ENCODE measurements around the gene AMZ1.

Gene AMZ1

DNA sequence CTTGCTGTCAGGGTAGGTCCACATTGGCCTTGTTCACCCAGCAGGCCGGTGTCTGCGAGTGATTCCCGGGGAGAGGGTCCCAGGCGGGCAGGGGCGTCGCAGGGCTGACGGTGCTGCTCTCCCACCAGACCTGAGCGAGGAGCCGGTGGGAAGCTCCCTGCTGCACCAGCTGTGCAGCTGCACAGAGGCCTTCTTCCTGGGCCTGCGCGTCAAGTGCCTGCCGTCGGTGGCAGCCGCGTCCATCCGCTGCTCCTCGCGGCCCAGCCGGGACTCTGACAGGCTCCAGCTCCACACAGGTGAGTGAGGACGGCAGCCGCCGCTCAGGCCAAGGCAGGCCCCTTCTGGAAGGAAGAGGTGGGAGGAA is 14.6 kb downstream of the AMZ1 start:
- H3K36me3 ChIP-seq (ENCODE audit: control insufficient read depth, insufficient read depth, low read length): no peaks in the 10 kb centered on the region
- H3K9me3 ChIP-seq (ENCODE audit: control insufficient read depth, low read length): no peaks in the 10 kb centered on the region
- no peak overlapping the region for H3K9ac ChIP-seq (ENCODE audit: low read length)
- H3K4me3 ChIP-seq (ENCODE audit: low read length): no peak overlapping the region
- no peaks in the 10 kb centered on the region for H3K4me1 ChIP-seq (ENCODE audit: control insufficient read depth, insufficient read depth, low read length)
- H3K27me3 ChIP-seq (ENCODE audit: control insufficient read depth, insufficient read depth, low read length): peaks cover 16% of the 10 kb centered on the region

- Histone ChIP-seq H3K27me3 (ENCODE audit: control insufficient read depth, insufficient read depth, low read length) (peaks cover 14% of the 10 kb centered on the region), H3K9ac (ENCODE audit: low read length) (no peak overlapping the region), H3K9me3 (ENCODE audit: control insufficient read depth, low read length) (no peaks in the 10 kb centered on the region), H3K4me1 (ENCODE audit: control insufficient read depth, insufficient read depth, low read length) (peaks cover 6% of the 10 kb centered on the region), H3K36me3 (ENCODE audit: control insufficient read depth, insufficient read depth, low read length) (no peaks in the 10 kb centered on the region), H3K4me3 (ENCODE audit: low read length) (no peak overlapping the region)
These were observed 17.5 kb downstream of the AMZ1 start for GRCh38 chr7:2705371-2706096.

DNA sequence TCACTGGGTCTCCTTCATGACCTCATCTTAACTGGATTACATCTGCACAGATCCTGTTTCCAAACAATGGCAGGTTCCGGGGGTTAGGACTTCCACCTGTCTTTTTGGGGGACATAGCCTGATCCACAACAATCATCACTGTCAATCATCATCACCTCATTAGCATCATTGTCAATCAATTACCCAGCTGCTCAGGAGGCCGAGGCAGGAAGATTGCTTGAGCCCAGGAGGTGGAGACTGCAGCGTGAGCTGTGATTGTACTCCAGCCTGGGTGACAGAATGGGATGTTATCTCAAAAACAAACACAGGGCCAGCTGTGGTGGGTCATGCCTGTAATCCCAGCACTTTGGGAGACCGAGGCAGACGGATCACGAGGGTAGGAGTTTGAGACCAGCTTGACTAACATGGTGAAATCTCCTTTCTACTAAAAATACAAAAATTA is 18.7 kb downstream of the AMZ1 start:
- Histone ChIP-seq H3K4me3 (ENCODE audit: low read length) (no peak overlapping the region), H3K36me3 (ENCODE audit: control insufficient read depth, insufficient read depth, low read length) (no peaks in the 10 kb centered on the region), H3K9me3 (ENCODE audit: control insufficient read depth, low read length) (no peaks in the 10 kb centered on the region), H3K4me1 (ENCODE audit: control insufficient read depth, insufficient read depth, low read length) (peaks cover 6% of the 10 kb centered on the region), H3K27me3 (ENCODE audit: control insufficient read depth, insufficient read depth, low read length) (peaks cover 16% of the 10 kb centered on the region), H3K9ac (ENCODE audit: low read length) (no peak overlapping the region)

GRCh38 chr7:2707481-2707880 is 19.5 kb downstream of the AMZ1 start:
- H3K9me3 ChIP-seq (ENCODE audit: control insufficient read depth, low read length): no peaks in the 10 kb centered on the region
- peaks cover 16% of the 10 kb centered on the region for H3K27me3 ChIP-seq (ENCODE audit: control insufficient read depth, insufficient read depth, low read length)
- no peak overlapping the region for H3K4me3 ChIP-seq (ENCODE audit: low read length)
- H3K9ac ChIP-seq (ENCODE audit: low read length): no peak overlapping the region
- H3K36me3 ChIP-seq (ENCODE audit: control insufficient read depth, insufficient read depth, low read length): no peaks in the 10 kb centered on the region
- peaks cover 6% of the 10 kb centered on the region for H3K4me1 ChIP-seq (ENCODE audit: control insufficient read depth, insufficient read depth, low read length)

GRCh38 chr7:2708041-2708440 is 20.0 kb downstream of the AMZ1 start:
- H3K4me3 ChIP-seq (ENCODE audit: low read length): no peak overlapping the region
- H3K36me3 ChIP-seq (ENCODE audit: control insufficient read depth, insufficient read depth, low read length): no peaks in the 10 kb centered on the region
- peaks cover 16% of the 10 kb centered on the region for H3K27me3 ChIP-seq (ENCODE audit: control insufficient read depth, insufficient read depth, low read length)
- no peak overlapping the region for H3K9ac ChIP-seq (ENCODE audit: low read length)
- no peaks in the 10 kb centered on the region for H3K9me3 ChIP-seq (ENCODE audit: control insufficient read depth, low read length)
- peaks cover 6% of the 10 kb centered on the region for H3K4me1 ChIP-seq (ENCODE audit: control insufficient read depth, insufficient read depth, low read length)

DNA sequence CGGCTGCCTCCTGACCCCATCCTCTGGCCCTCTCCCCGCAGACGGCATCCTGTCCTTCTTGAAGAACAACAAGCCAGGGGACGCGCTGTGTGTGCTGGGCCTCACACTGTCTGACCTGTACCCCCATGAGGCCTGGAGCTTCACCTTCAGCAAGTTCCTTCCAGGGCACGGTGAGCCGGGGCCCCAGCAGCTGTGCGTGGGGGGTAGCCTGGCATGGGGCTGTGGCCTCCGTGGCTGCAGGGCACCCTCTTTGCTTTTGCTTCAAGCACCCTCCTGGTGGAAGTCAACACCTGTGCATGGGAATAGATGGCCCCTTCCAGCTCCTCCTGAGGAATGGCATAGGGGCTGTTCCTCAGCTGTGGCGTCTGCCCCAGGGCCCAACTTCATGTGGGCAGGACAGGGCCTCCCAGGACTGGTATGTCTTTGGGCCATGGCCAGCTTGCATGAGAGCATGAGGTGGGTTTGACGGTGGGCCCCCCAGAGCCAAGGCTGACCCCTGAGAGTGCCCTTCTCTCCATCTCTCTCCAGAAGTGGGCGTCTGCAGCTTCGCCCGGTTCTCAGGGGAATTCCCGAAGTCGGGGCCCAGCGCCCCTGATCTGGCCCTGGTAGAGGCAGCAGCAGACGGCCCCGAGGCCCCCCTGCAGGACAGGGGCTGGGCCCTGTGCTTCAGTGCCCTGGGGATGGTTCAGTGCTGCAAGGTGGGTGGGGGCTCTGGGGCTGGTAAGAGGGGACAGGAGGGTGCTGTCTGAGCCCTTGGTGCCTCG is 20.7 kb downstream of the AMZ1 start:
- Histone ChIP-seq H3K36me3 (ENCODE audit: control insufficient read depth, insufficient read depth, low read length) (no peaks in the 10 kb centered on the region), H3K4me1 (ENCODE audit: control insufficient read depth, insufficient read depth, low read length) (peaks cover 6% of the 10 kb centered on the region), H3K9ac (ENCODE audit: low read length) (no peak overlapping the region), H3K9me3 (ENCODE audit: control insufficient read depth, low read length) (no peaks in the 10 kb centered on the region), H3K4me3 (ENCODE audit: low read length) (no peak overlapping the region), H3K27me3 (ENCODE audit: control insufficient read depth, insufficient read depth, low read length) (peaks cover 16% of the 10 kb centered on the region)

GRCh38 chr7:2709553-2710285 is 21.7 kb downstream of the AMZ1 start:
- Histone ChIP-seq H3K4me3 (ENCODE audit: low read length) (peak overlapping the region; percentile 17), H3K9ac (ENCODE audit: low read length) (peak overlapping the region; percentile 42), H3K27me3 (ENCODE audit: control insufficient read depth, insufficient read depth, low read length) (peaks cover 16% of the 10 kb centered on the region), H3K36me3 (ENCODE audit: control insufficient read depth, insufficient read depth, low read length) (no peaks in the 10 kb centered on the region), H3K4me1 (ENCODE audit: control insufficient read depth, insufficient read depth, low read length) (peaks cover 6% of the 10 kb centered on the region), H3K9me3 (ENCODE audit: control insufficient read depth, low read length) (no peaks in the 10 kb centered on the region)

DNA sequence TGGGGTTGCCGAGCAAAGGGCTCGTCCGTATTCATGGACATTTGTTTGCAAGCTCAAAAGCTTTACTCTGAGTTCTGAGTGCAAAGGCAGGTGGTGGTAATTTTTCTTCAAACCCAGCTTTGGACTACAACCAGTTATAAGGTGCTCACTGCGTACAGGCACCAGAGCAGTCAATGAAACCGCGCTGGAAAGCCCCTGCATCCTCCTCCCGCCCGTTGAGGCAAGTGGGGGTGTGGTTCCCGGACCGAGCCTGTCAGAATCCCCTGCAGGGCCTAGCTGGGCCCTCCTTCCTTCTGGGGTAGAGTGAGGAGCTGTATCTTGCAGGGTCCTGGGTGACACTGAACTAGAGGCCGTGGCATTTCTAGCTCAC is 22.3 kb downstream of the AMZ1 start:
- H3K27me3 ChIP-seq (ENCODE audit: control insufficient read depth, insufficient read depth, low read length): peaks cover 16% of the 10 kb centered on the region
- no peaks in the 10 kb centered on the region for H3K36me3 ChIP-seq (ENCODE audit: control insufficient read depth, insufficient read depth, low read length)
- H3K9me3 ChIP-seq (ENCODE audit: control insufficient read depth, low read length): no peaks in the 10 kb centered on the region
- peaks cover 6% of the 10 kb centered on the region for H3K4me1 ChIP-seq (ENCODE audit: control insufficient read depth, insufficient read depth, low read length)
- H3K9ac ChIP-seq (ENCODE audit: low read length): peak overlapping the region; percentile 42
- H3K4me3 ChIP-seq (ENCODE audit: low read length): peak overlapping the region; percentile 17

- Histone ChIP-seq H3K36me3 (ENCODE audit: control insufficient read depth, insufficient read depth, low read length) (no peaks in the 10 kb centered on the region), H3K4me1 (ENCODE audit: control insufficient read depth, insufficient read depth, low read length) (peaks cover 7% of the 10 kb centered on the region), H3K9ac (ENCODE audit: low read length) (no peak overlapping the region), H3K4me3 (ENCODE audit: low read length) (no peak overlapping the region), H3K9me3 (ENCODE audit: control insufficient read depth, low read length) (no peaks in the 10 kb centered on the region), H3K27me3 (ENCODE audit: control insufficient read depth, insufficient read depth, low read length) (peaks cover 16% of the 10 kb centered on the region)
These were observed 23.0 kb downstream of the AMZ1 start for GRCh38 chr7:2710901-2711551.

DNA sequence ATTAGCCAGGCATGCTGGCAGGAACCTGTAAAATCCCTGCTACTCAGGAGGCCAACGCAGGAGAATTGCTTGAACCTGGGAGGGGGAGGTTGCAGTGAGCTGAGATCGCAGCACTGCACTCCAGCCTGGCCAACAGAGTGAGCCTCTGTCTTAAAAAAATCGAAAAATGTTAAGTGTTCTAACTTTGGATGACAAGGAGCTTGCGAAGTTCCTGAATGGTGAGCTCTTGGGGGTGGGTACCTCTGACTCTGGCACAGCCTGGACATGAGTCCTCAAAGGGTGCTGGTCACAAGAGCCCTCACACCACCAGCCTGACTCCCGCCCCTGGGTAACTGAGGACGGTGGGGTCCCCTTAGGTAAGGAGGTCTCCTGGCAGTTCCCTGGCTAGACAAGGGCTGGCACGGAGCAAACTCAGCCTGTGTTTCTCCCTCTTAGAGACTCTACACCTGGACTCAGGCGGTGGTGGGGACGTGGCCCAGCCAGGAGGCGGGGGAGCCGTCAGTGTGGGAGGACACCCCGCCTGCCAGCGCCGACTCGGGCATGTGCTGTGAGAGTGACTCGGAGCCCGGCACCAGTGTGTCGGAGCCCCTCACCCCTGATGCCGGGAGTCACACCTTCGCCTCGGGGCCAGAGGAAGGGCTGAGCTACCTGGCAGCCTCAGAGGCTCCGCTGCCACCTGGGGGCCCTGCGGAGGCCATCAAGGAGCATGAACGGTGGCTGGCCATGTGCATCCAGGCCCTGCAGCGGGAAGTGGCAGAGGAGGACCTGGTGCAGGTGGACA is 24.1 kb downstream of the AMZ1 start:
- no peaks in the 10 kb centered on the region for H3K36me3 ChIP-seq (ENCODE audit: control insufficient read depth, insufficient read depth, low read length)
- H3K27me3 ChIP-seq (ENCODE audit: control insufficient read depth, insufficient read depth, low read length): peaks cover 16% of the 10 kb centered on the region
- peaks cover 17% of the 10 kb centered on the region for H3K4me1 ChIP-seq (ENCODE audit: control insufficient read depth, insufficient read depth, low read length)
- no peak overlapping the region for H3K4me3 ChIP-seq (ENCODE audit: low read length)
- H3K9ac ChIP-seq (ENCODE audit: low read length): no peak overlapping the region
- H3K9me3 ChIP-seq (ENCODE audit: control insufficient read depth, low read length): no peaks in the 10 kb centered on the region

DNA sequence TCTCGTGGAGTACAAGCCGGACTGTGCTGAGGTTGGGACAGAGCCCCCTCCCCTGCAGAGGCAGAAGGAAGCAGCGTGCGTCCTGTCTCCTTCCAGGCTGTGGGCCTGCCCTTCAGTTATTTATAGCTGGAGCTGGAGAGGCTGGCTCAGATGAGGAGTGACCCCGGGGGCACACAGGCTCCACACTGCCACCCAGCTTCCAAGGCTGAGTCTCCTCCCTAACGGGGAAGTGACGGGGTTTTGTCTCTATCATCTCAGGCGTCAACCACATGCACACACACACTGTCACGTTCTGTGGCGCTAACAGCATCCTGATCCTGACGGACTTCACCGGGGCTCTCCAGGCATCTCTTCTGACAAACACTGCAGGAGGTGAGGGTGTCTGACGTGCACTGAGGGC is 25.4 kb downstream of the AMZ1 start:
- H3K9ac ChIP-seq (ENCODE audit: low read length): no peak overlapping the region
- no peaks in the 10 kb centered on the region for H3K36me3 ChIP-seq (ENCODE audit: control insufficient read depth, insufficient read depth, low read length)
- H3K27me3 ChIP-seq (ENCODE audit: control insufficient read depth, insufficient read depth, low read length): peaks cover 13% of the 10 kb centered on the region
- no peaks in the 10 kb centered on the region for H3K9me3 ChIP-seq (ENCODE audit: control insufficient read depth, low read length)
- H3K4me3 ChIP-seq (ENCODE audit: low read length): no peak overlapping the region
- peaks cover 26% of the 10 kb centered on the region for H3K4me1 ChIP-seq (ENCODE audit: control insufficient read depth, insufficient read depth, low read length)

Measured in mucosa of stomach (tissue), 1 donor.